ENCODE measurements around the gene CCDC14.

DNA sequence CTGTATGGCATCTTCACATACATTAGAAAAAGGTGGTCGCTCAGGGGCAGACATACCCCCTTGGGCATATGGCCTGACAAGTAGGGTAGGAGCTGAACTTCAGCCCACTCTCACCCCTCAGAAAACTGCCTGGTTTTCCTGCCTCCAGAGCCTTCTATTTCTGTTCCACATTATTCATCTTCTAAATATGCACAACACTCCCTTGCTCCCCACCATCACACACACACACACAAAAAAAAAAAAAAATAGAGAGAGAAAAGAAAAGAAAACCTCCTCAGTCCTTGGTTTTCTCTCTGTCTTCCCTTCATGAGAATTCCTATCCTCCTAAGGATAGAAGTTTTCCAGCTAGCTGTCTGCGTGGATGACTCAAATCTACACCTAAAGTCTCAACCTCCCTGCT, 36.5 kb upstream of the CCDC14 start:
- TF ChIP-seq, protein P1, sequence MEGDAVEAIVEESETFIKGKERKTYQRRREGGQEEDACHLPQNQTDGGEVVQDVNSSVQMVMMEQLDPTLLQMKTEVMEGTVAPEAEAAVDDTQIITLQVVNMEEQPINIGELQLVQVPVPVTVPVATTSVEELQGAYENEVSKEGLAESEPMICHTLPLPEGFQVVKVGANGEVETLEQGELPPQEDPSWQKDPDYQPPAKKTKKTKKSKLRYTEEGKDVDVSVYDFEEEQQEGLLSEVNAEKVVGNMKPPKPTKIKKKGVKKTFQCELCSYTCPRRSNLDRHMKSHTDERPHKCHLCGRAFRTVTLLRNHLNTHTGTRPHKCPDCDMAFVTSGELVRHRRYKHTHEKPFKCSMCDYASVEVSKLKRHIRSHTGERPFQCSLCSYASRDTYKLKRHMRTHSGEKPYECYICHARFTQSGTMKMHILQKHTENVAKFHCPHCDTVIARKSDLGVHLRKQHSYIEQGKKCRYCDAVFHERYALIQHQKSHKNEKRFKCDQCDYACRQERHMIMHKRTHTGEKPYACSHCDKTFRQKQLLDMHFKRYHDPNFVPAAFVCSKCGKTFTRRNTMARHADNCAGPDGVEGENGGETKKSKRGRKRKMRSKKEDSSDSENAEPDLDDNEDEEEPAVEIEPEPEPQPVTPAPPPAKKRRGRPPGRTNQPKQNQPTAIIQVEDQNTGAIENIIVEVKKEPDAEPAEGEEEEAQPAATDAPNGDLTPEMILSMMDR (conservative IDR thresholded peaks at IDR 0.05; ENCODE audit: low read depth in 2 of 2): no peak
- TF ChIP-seq, protein P2, sequence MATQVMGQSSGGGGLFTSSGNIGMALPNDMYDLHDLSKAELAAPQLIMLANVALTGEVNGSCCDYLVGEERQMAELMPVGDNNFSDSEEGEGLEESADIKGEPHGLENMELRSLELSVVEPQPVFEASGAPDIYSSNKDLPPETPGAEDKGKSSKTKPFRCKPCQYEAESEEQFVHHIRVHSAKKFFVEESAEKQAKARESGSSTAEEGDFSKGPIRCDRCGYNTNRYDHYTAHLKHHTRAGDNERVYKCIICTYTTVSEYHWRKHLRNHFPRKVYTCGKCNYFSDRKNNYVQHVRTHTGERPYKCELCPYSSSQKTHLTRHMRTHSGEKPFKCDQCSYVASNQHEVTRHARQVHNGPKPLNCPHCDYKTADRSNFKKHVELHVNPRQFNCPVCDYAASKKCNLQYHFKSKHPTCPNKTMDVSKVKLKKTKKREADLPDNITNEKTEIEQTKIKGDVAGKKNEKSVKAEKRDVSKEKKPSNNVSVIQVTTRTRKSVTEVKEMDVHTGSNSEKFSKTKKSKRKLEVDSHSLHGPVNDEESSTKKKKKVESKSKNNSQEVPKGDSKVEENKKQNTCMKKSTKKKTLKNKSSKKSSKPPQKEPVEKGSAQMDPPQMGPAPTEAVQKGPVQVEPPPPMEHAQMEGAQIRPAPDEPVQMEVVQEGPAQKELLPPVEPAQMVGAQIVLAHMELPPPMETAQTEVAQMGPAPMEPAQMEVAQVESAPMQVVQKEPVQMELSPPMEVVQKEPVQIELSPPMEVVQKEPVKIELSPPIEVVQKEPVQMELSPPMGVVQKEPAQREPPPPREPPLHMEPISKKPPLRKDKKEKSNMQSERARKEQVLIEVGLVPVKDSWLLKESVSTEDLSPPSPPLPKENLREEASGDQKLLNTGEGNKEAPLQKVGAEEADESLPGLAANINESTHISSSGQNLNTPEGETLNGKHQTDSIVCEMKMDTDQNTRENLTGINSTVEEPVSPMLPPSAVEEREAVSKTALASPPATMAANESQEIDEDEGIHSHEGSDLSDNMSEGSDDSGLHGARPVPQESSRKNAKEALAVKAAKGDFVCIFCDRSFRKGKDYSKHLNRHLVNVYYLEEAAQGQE (IDR thresholded peaks at IDR 0.05; ENCODE audit: unreplicated experiment): no peak
- no peak for TF ChIP-seq POLR2AphosphoS5 (IDR thresholded peaks at IDR 0.05; ENCODE audit: low read depth)
- no peak for TF ChIP-seq EZH2 (IDR thresholded peaks at IDR 0.05; ENCODE audit: low read depth, unreplicated experiment)
- no peak for TF ChIP-seq EZH2phosphoT487 (IDR thresholded peaks at IDR 0.05; ENCODE audit: unreplicated experiment)
- no peak for TF ChIP-seq CREB1 (CRISPR knock-in tag; IDR thresholded peaks at IDR 0.05; ENCODE audit: low read depth)
